ENCODE data around the gene SNRNP70.
A peak's percentile ranks its signal among the peaks of the same experiment; 100 is the strongest.

SNRNP70 gene

GRCh38 chr19:49102303-49102702 is 17.1 kb downstream of the SNRNP70 start:
- no peak for DNase-seq

GRCh38 chr19:49103331-49104085 is 18.3 kb downstream of the SNRNP70 start:
- DNase-seq: no peak

- no peak for DNase-seq
These were observed 19.1 kb downstream of the SNRNP70 start for GRCh38 chr19:49104229-49104864.

- peak; percentile 62 to 67 for DNase-seq
These were observed 21.4 kb downstream of the SNRNP70 start for GRCh38 chr19:49106648-49107135.

GRCh38 chr19:49107625-49108459 is 22.6 kb downstream of the SNRNP70 start:
- no peak for DNase-seq

GRCh38 chr19:49109051-49109450 is 23.8 kb downstream of the SNRNP70 start:
- DNase-seq: no peak

- no peak for DNase-seq
These were observed 24.4 kb downstream of the SNRNP70 start for GRCh38 chr19:49109569-49110233.

GRCh38 chr19:49110567-49110966 is 25.3 kb downstream of the SNRNP70 start:
- no peak for DNase-seq

GRCh38 chr19:49111218-49111998 is 26.2 kb downstream of the SNRNP70 start:
- no peak for DNase-seq

GRCh38 chr19:49113762-49114629 is 28.7 kb downstream of the SNRNP70 start, which contains the start of gene LIN7B:
TSS of gene LIN7B (plus strand) at chr19:49114370. CDS start at chr19:49114405, 35 bp downstream.
- DNase-seq: peak; percentile 53 to 55

- peak; percentile 42 to 54 for DNase-seq
These were observed 29.5 kb downstream of the SNRNP70 start for GRCh38 chr19:49114630-49115363.

GRCh38 chr19:49116544-49116943 is 31.3 kb downstream of the SNRNP70 start:
- no peak for DNase-seq

GRCh38 chr19:49117677-49118564 is 32.7 kb downstream of the SNRNP70 start:
- DNase-seq: no peak

GRCh38 chr19:49118565-49119410 is 33.5 kb downstream of the SNRNP70 start, which contains the start of gene C19orf73:
TSS of gene C19orf73 (minus strand) at chr19:49119143. CDS start at chr19:49119022, 121 bp downstream.
- peak; percentile 93 to 95 for DNase-seq

- no peak for DNase-seq
These were observed 34.4 kb downstream of the SNRNP70 start, which contains the start of gene PPFIA3 for GRCh38 chr19:49119411-49120324. TSS of gene PPFIA3 (plus strand) at chr19:49119544. CDS start at chr19:49127874, 8,330 bp downstream.

- DNase-seq: no peak
These were observed 35.1 kb downstream of the SNRNP70 start for GRCh38 chr19:49120325-49120683.

- no peak for DNase-seq
These were observed 35.6 kb downstream of the SNRNP70 start for GRCh38 chr19:49120868-49121267.

Data from activated CD4-positive, alpha-beta T cell treated with anti-CD3 and anti-CD28 coated beads, Interleukin-2, amount 50 U/mL, for 4 hours (primary cell).